ENCODE results near the gene MMP2. TPM values are rescaled to one million over a fixed set of nuclear protein-coding genes. Genes with fewer than 3 reads are reported as not detected.

MMP2 gene
- total and polyA plus RNA-seq, 4 donors: 110 to 139 (median 125) TPM

GRCh38 chr16:55506708-55507107 lies 27.7 kb downstream of the MMP2 start:
- Histone ChIP-seq H3K4me3 (ENCODE audit: low read depth, low read length) (no peak overlapping the region), H3K4me1 (ENCODE audit: control insufficient read depth, insufficient read depth, low read length) (peaks cover 41% of the 10 kb centered on the region), H3K36me3 (ENCODE audit: control insufficient read depth, insufficient read depth, low read length) (peaks cover 9% of the 10 kb centered on the region), H3K27ac (ENCODE audit: low read depth, low read length) (no peak overlapping the region), H3K27me3 (ENCODE audit: control insufficient read depth, insufficient read depth, low read length) (peaks cover 7% of the 10 kb centered on the region), H3K9me3 (ENCODE audit: control insufficient read depth, insufficient read depth, low read length) (no peaks in the 10 kb centered on the region)
- no CpG with 5 or more reads among the region's 4 CpGs for WGBS (ENCODE audit: insufficient coverage)
- no peak for DNase-seq (ENCODE audit: low read depth in 4 of 6, low spot score in 6 of 6)

GRCh38 chr16:55508271-55508921 lies 29.4 kb downstream of the MMP2 start:
- Histone ChIP-seq H3K4me3 (ENCODE audit: low read depth, low read length) (peak overlapping the region; percentile 62), H3K4me1 (ENCODE audit: control insufficient read depth, insufficient read depth, low read length) (peaks cover 26% of the 10 kb centered on the region), H3K36me3 (ENCODE audit: control insufficient read depth, insufficient read depth, low read length) (peaks cover 9% of the 10 kb centered on the region), H3K9me3 (ENCODE audit: control insufficient read depth, insufficient read depth, low read length) (no peaks in the 10 kb centered on the region), H3K27ac (ENCODE audit: low read depth, low read length) (no peak overlapping the region), H3K27me3 (ENCODE audit: control insufficient read depth, insufficient read depth, low read length) (peaks cover 7% of the 10 kb centered on the region)
- 67% methylated on average over 8 of the region's 9 CpGs for WGBS (ENCODE audit: insufficient coverage)
- no peak for DNase-seq (ENCODE audit: low read depth in 4 of 6, low spot score in 6 of 6)

GRCh38 chr16:55508941-55509931 lies 30.2 kb downstream of the MMP2 start, which contains the start of gene LPCAT2:
Gene LPCAT2, plus strand, starts transcription at chr16:55509072. Its CDS starts 110 bp downstream, at chr16:55509182.
- peaks cover 9% of the 10 kb centered on the region for H3K36me3 ChIP-seq (ENCODE audit: control insufficient read depth, insufficient read depth, low read length)
- H3K9me3 ChIP-seq (ENCODE audit: control insufficient read depth, insufficient read depth, low read length): peaks cover 2% of the 10 kb centered on the region
- H3K4me1 ChIP-seq (ENCODE audit: control insufficient read depth, insufficient read depth, low read length): peaks cover 19% of the 10 kb centered on the region
- DNase-seq (ENCODE audit: low read depth in 4 of 6, low spot score in 6 of 6): peak in 4 of 6 donors; percentile 48 to 91 (median 76)
- H3K4me3 ChIP-seq (ENCODE audit: low read depth, low read length): peak within 1 kb of the TSS; percentile 62
- WGBS (ENCODE audit: insufficient coverage): 2% methylated on average over 61 of the region's 61 CpGs
- H3K27me3 ChIP-seq (ENCODE audit: control insufficient read depth, insufficient read depth, low read length): peaks cover 7% of the 10 kb centered on the region
- H3K27ac ChIP-seq (ENCODE audit: low read depth, low read length): peak within 1 kb of the TSS; percentile 15

GRCh38 chr16:55510185-55510805 lies 31.3 kb downstream of the MMP2 start:
- WGBS (ENCODE audit: insufficient coverage): no CpG with 5 or more reads among the region's 4 CpGs
- Histone ChIP-seq H3K9me3 (ENCODE audit: control insufficient read depth, insufficient read depth, low read length) (peaks cover 2% of the 10 kb centered on the region), H3K4me3 (ENCODE audit: low read depth, low read length) (peak overlapping the region; percentile 62), H3K27ac (ENCODE audit: low read depth, low read length) (no peak overlapping the region), H3K4me1 (ENCODE audit: control insufficient read depth, insufficient read depth, low read length) (peaks cover 13% of the 10 kb centered on the region), H3K36me3 (ENCODE audit: control insufficient read depth, insufficient read depth, low read length) (peaks cover 7% of the 10 kb centered on the region), H3K27me3 (ENCODE audit: control insufficient read depth, insufficient read depth, low read length) (peaks cover 7% of the 10 kb centered on the region)
- DNase-seq (ENCODE audit: low read depth in 4 of 6, low spot score in 6 of 6): no peak

- Histone ChIP-seq H3K4me1 (ENCODE audit: control insufficient read depth, insufficient read depth, low read length) (peaks cover 7% of the 10 kb centered on the region), H3K27me3 (ENCODE audit: control insufficient read depth, insufficient read depth, low read length) (peaks cover 7% of the 10 kb centered on the region), H3K4me3 (ENCODE audit: low read depth, low read length) (no peak overlapping the region), H3K9me3 (ENCODE audit: control insufficient read depth, insufficient read depth, low read length) (peaks cover 2% of the 10 kb centered on the region), H3K27ac (ENCODE audit: low read depth, low read length) (no peak overlapping the region), H3K36me3 (ENCODE audit: control insufficient read depth, insufficient read depth, low read length) (no peaks in the 10 kb centered on the region)
- DNase-seq (ENCODE audit: low read depth in 4 of 6, low spot score in 6 of 6): no peak
- 83% methylated on average over 1 of the region's 1 CpG for WGBS (ENCODE audit: insufficient coverage)
Measured at GRCh38 chr16:55512941-55513340, 33.9 kb downstream of the MMP2 start.

- Histone ChIP-seq H3K36me3 (ENCODE audit: control insufficient read depth, insufficient read depth, low read length) (no peaks in the 10 kb centered on the region), H3K27ac (ENCODE audit: low read depth, low read length) (no peak overlapping the region), H3K27me3 (ENCODE audit: control insufficient read depth, insufficient read depth, low read length) (peaks cover 7% of the 10 kb centered on the region), H3K4me3 (ENCODE audit: low read depth, low read length) (no peak overlapping the region), H3K4me1 (ENCODE audit: control insufficient read depth, insufficient read depth, low read length) (peaks cover 7% of the 10 kb centered on the region), H3K9me3 (ENCODE audit: control insufficient read depth, insufficient read depth, low read length) (peaks cover 2% of the 10 kb centered on the region)
- 92% methylated on average over 2 of the region's 5 CpGs for WGBS (ENCODE audit: insufficient coverage)
- DNase-seq (ENCODE audit: low read depth in 4 of 6, low spot score in 6 of 6): no peak
Measured at GRCh38 chr16:55513616-55514015, 34.6 kb downstream of the MMP2 start.

GRCh38 chr16:55515111-55515510 lies 36.1 kb downstream of the MMP2 start:
- WGBS (ENCODE audit: insufficient coverage): no CpG with 5 or more reads among the region's 1 CpG
- no peaks in the 10 kb centered on the region for H3K4me1 ChIP-seq (ENCODE audit: control insufficient read depth, insufficient read depth, low read length)
- DNase-seq (ENCODE audit: low read depth in 4 of 6, low spot score in 6 of 6): no peak
- H3K36me3 ChIP-seq (ENCODE audit: control insufficient read depth, insufficient read depth, low read length): no peaks in the 10 kb centered on the region
- peaks cover 2% of the 10 kb centered on the region for H3K9me3 ChIP-seq (ENCODE audit: control insufficient read depth, insufficient read depth, low read length)
- no peak overlapping the region for H3K4me3 ChIP-seq (ENCODE audit: low read depth, low read length)
- H3K27me3 ChIP-seq (ENCODE audit: control insufficient read depth, insufficient read depth, low read length): no peaks in the 10 kb centered on the region
- no peak overlapping the region for H3K27ac ChIP-seq (ENCODE audit: low read depth, low read length)

- DNase-seq (ENCODE audit: low read depth in 4 of 6, low spot score in 6 of 6): no peak
- H3K27ac ChIP-seq (ENCODE audit: low read depth, low read length): no peak overlapping the region
- WGBS (ENCODE audit: insufficient coverage): no CpG with 5 or more reads among the region's 1 CpG
- no peaks in the 10 kb centered on the region for H3K27me3 ChIP-seq (ENCODE audit: control insufficient read depth, insufficient read depth, low read length)
- H3K4me3 ChIP-seq (ENCODE audit: low read depth, low read length): no peak overlapping the region
- no peaks in the 10 kb centered on the region for H3K36me3 ChIP-seq (ENCODE audit: control insufficient read depth, insufficient read depth, low read length)
- H3K4me1 ChIP-seq (ENCODE audit: control insufficient read depth, insufficient read depth, low read length): no peaks in the 10 kb centered on the region
- H3K9me3 ChIP-seq (ENCODE audit: control insufficient read depth, insufficient read depth, low read length): no peaks in the 10 kb centered on the region
Measured at GRCh38 chr16:55521792-55522191, 42.8 kb downstream of the MMP2 start.

GRCh38 chr16:55526441-55526840 lies 47.4 kb downstream of the MMP2 start:
- Histone ChIP-seq H3K27ac (ENCODE audit: low read depth, low read length) (no peak overlapping the region), H3K9me3 (ENCODE audit: control insufficient read depth, insufficient read depth, low read length) (no peaks in the 10 kb centered on the region), H3K4me3 (ENCODE audit: low read depth, low read length) (no peak overlapping the region), H3K36me3 (ENCODE audit: control insufficient read depth, insufficient read depth, low read length) (no peaks in the 10 kb centered on the region), H3K27me3 (ENCODE audit: control insufficient read depth, insufficient read depth, low read length) (no peaks in the 10 kb centered on the region), H3K4me1 (ENCODE audit: control insufficient read depth, insufficient read depth, low read length) (no peaks in the 10 kb centered on the region)
- WGBS (ENCODE audit: insufficient coverage): no CpG with 5 or more reads among the region's 2 CpGs
- DNase-seq (ENCODE audit: low read depth in 4 of 6, low spot score in 6 of 6): no peak
